GM18951 (cell line): ENCODE data around the gene ASB16.
A peak's percentile ranks its signal among the peaks of the same experiment; 100 is the strongest.

Experiments
- POLR2A ChIP-seq: IDR thresholded peaks from 4 replicates; pipeline ENCODE4 v1.6.1; 2011; ENCODE audit warnings: mild to moderate bottlenecking; ENCODE audit not compliant: insufficient read length, insufficient read depth; ENCODE audit errors: extremely low read depth
- in situ Hi-C: fragments of 300-500 bp; cut with MboI; formaldehyde crosslinking; loops from one replicate; pipeline ENCODE4 v1.12.0; 2022; ENCODE audit warnings: low sequenced_read_pairs, mixed read lengths, inconsistent platforms; ENCODE audit not compliant: unreplicated experiment

The ASB16 gene

GRCh38 chr17:44219616-44220212 lies 49.2 kb downstream of the ASB16 start, which contains the start of gene UBTF:
TSS of gene UBTF (minus strand) at chr17:44219675. CDS start at chr17:44218229, 1,446 bp downstream.
- no peak for TF ChIP-seq POLR2A
- in situ Hi-C loops = loop anchor here (25.0 kb wide), 1 partner anchor 293 kb away; the partner anchor contains the start of gene GPATCH8

- in situ Hi-C loops = loop anchor here (25.0 kb wide), 1 partner anchor 292 kb away; the partner anchor contains the start of gene GPATCH8
- TF ChIP-seq POLR2A = peak; percentile 37
Measured at GRCh38 chr17:44220213-44221083, 49.9 kb downstream of the ASB16 start.

- peak; percentile 53 for TF ChIP-seq POLR2A
- in situ Hi-C loops = loop anchor here (25.0 kb wide), 1 partner anchor 291 kb away; the partner anchor contains the start of gene GPATCH8
Measured at GRCh38 chr17:44221084-44221861, 50.8 kb downstream of the ASB16 start.

GRCh38 chr17:44221862-44222111 lies 51.3 kb downstream of the ASB16 start:
- in situ Hi-C loops = loop anchor here (25.0 kb wide), 1 partner anchor 291 kb away; the partner anchor contains the start of gene GPATCH8
- peak; percentile 50 for TF ChIP-seq POLR2A

GRCh38 chr17:44222112-44222869 lies 51.8 kb downstream of the ASB16 start:
- peak; percentile 50 for TF ChIP-seq POLR2A
- in situ Hi-C loops = loop anchor here (25.0 kb wide), 1 partner anchor 290 kb away; the partner anchor contains the start of gene GPATCH8

GRCh38 chr17:44223541-44224071 lies 53.1 kb downstream of the ASB16 start:
- in situ Hi-C loops = loop anchor here (25.0 kb wide), 1 partner anchor 289 kb away; the partner anchor contains the start of gene GPATCH8
- no peak for TF ChIP-seq POLR2A
